Adrenal gland (tissue), 12 donors: ENCODE results near the gene AKIP1. TPM values are rescaled to one million over a fixed set of nuclear protein-coding genes. Genes with fewer than 3 reads are reported as not detected.

Experiments used
- DNase-seq, 7 donors: peaks; one replicate each; pipeline ENCODE4 v3.0.0-alpha.2; 2019 to 2020
- H3K27ac ChIP-seq, 5 donors: fragments of 200-600 bp; sonication (generic) in 4 of 5; 1 replicate in 3 of 5; 2 replicates in 2 of 5; pipeline versions ENCODE4 v1.5.1 to v1.8.0; 2016 to 2020; ENCODE audit warnings: mild to moderate bottlenecking in 1 of 5
- H3K27me3 ChIP-seq: fragments of 200-600 bp; 2 replicates; pipeline ENCODE4 v1.8.0; 2021
- H3K36me3 ChIP-seq, 2 donors: fragments of 200-600 bp; replicated peaks in 1 of 2; 1 replicate in 1 of 2; 2 replicates in 1 of 2; pipeline versions ENCODE4 v1.5.1 to v1.8.0; 2018 to 2022
- H3K4me1 ChIP-seq, 2 donors: fragments of 200-600 bp; replicated peaks in 1 of 2; 1 replicate in 1 of 2; 2 replicates in 1 of 2; pipeline versions ENCODE4 v1.5.1 to v1.8.0; 2018 to 2021
- H3K4me3 ChIP-seq, 4 donors: fragments of 200-600 bp; sonication (generic) in 3 of 4; one replicate each; pipeline ENCODE4 v1.5.1; 2016 to 2018
- H3K9me3 ChIP-seq, 3 donors: fragments of 200-600 bp; sonication (generic) in 1 of 3; replicated peaks in 1 of 3; 1 replicate in 2 of 3; 2 replicates in 1 of 3; pipeline versions ENCODE4 v1.5.1 to v1.8.0; 2016 to 2021
- POLR2A ChIP-seq, 2 donors: fragments of 450-650 bp; IDR thresholded peaks; one replicate each; pipeline ENCODE4 v1.6.1; 2017; ENCODE audit warnings: antibody characterized with exemption in 2 of 2, mild to moderate bottlenecking in 2 of 2, moderate library complexity in 1 of 2
- WGBS, 4 donors: extraction: QIAGEN DNeasy Blood & Tissue Kit in 2 of 4; methylation state at CpG; one replicate each; pipeline versions ENCODE4 v1.1.5 to v1.1.7; 2013 to 2017; 5-methylcytosine and 5-hydroxymethylcytosine counted together
- intact Hi-C, 2 donors: fragments of 100-400 bp; cut with DNase I; formaldehyde crosslinking; loops; one replicate each; pipeline versions ENCODE4 v1.14.1 to v1.15.0; 2022 to 2023
- polyA plus RNA-seq, 3 donors: library from polyadenylated mRNA; stranded (reverse); fragments of 200-250 nt in 2 of 3; fragments of 350-450 nt in 1 of 3; fragmentation: Illumina TruSeq in 1 of 3; extraction: RNeasy Lipid Tissue Mini Kit (QIAGEN cat#74804) in 1 of 3; gene quantifications; one replicate each; pipeline ENCODE4 v1.2.3, GENCODE V29; 2013 to 2014
- total RNA-seq, 9 donors: library from RNA; depleted of rRNA in 4 of 9; stranded (reverse); fragments of >200 nt in 4 of 9; fragments of 120-200 nt in 1 of 9; fragmentation: NEBNext Ultra II Directional in 1 of 9; extraction: Animal tissue kit (Norgen Biotek cat#: 25700) in 1 of 9; gene quantifications; one replicate each; pipeline versions ENCODE4 v1.1.0 to v1.2.4, GENCODE V29; 2013 to 2023
- TF ChIP-seq, protein P1 (sequence below), 6 experiments: fragments of 450-650 bp in 4 of 6; fragments of 200-600 bp in 2 of 6; sonication (generic) in 1 of 6; IDR thresholded peaks; 1 replicate in 5 of 6; 2 replicates in 1 of 6; pipeline versions ENCODE4 v1.5.1 to v1.8.0; 2016 to 2021; ENCODE audit warnings: antibody characterized with exemption in 6 of 6, mild to moderate bottlenecking in 2 of 6, moderate library complexity in 1 of 6
- donor health status: healthy with polysubstance abuse.
- donor health status: Bipolar disorder and iron deficiency.
- donor health status: DM: yes; HTN: yes; CAD: no.
- donor health status: DM: no; HTN: no; CAD: no.
- donor health status: DM: no; HTN: no; CAD: no.
- donor health status: DM: yes; HTN: yes; CAD: no.

AKIP1 gene
- total and polyA plus RNA-seq, 12 donors, result 18.1 to 52.9 (median 37.3) TPM

DNA sequence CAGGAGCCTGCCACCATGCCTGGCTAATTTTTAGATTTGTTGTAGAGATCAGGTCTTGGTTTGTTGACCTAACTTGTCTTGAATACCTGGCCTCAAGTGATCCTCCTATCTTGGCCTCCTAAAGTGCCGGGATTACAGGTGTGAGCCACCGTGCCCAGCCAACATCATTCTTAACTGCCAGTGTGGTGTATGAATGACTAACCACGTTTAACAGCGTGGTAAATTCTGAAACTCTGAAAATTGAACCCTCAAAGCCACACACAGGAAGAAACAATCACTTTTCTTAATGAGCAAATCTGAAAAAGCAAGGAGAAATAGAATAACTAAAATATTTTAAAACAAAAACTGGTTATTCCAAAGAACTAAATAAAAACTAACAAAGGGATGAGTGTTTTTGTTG lies 45.9 kb downstream of the AKIP1 start:
- H3K27ac ChIP-seq, result no peak overlapping the region
- peaks cover 10 to 19% of the 10 kb centered on the region in 2 donors for H3K4me1 ChIP-seq
- 73 to 86% (median 80%) methylated on average over 4 of the region's 4 CpGs for WGBS, 4 donors
- no peak for TF ChIP-seq POLR2A (IDR thresholded peaks at IDR 0.05)
- TF ChIP-seq, protein P1, sequence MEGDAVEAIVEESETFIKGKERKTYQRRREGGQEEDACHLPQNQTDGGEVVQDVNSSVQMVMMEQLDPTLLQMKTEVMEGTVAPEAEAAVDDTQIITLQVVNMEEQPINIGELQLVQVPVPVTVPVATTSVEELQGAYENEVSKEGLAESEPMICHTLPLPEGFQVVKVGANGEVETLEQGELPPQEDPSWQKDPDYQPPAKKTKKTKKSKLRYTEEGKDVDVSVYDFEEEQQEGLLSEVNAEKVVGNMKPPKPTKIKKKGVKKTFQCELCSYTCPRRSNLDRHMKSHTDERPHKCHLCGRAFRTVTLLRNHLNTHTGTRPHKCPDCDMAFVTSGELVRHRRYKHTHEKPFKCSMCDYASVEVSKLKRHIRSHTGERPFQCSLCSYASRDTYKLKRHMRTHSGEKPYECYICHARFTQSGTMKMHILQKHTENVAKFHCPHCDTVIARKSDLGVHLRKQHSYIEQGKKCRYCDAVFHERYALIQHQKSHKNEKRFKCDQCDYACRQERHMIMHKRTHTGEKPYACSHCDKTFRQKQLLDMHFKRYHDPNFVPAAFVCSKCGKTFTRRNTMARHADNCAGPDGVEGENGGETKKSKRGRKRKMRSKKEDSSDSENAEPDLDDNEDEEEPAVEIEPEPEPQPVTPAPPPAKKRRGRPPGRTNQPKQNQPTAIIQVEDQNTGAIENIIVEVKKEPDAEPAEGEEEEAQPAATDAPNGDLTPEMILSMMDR (IDR thresholded peaks at IDR 0.05), result no peak
- H3K9me3 ChIP-seq, result no peaks in the 10 kb centered on the region
- intact Hi-C loops, result loop anchor here in 1 of 2 donors (5.0 kb wide), 1 partner anchor 40 kb away; no protein-coding TSS in a partner anchor
- H3K4me3 ChIP-seq, result no peak overlapping the region
- peaks cover 0 to 39% of the 10 kb centered on the region in 2 donors for H3K36me3 ChIP-seq
- no peak for DNase-seq
- H3K27me3 ChIP-seq, result no peaks in the 10 kb centered on the region

DNA sequence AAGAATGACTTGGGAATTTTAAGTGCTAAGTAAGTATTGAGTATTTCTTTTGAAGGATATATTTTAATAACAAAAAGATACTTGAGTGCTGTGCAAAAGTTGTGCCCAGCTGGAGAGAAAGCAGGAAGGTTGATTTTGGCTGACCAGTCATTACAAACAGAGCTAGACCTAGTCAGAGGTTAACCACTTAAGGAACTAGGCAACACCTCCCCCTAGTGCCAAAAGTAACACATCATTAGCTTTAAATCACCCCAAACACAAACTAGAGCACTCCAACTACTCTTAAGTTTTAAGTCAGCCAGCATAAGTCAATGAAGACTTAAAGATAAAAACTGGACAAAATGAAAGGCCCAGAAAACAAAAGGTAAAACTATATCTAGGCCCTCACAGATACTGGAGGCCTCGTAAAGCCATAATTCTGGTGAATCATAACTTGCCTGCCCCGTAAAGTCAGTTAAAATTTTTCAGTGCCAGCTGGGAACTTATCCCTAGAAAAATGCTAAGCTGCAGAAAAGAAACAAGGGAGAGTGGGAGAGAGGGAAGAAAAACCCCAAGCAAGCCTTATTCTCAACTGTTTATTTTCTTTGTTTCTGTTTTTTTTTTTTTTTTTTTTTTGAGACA lies 48.7 kb downstream of the AKIP1 start:
- H3K4me3 ChIP-seq, result no peak overlapping the region
- TF ChIP-seq, protein P1 (IDR thresholded peaks at IDR 0.05), result peak in 5 of 6 experiments; percentile 14 to 58 (median 55)
- no peak for TF ChIP-seq POLR2A (IDR thresholded peaks at IDR 0.05)
- H3K36me3 ChIP-seq, result peaks cover 0 to 14% of the 10 kb centered on the region in 2 donors
- H3K27me3 ChIP-seq, result no peaks in the 10 kb centered on the region
- DNase-seq, result peak in 4 of 7 donors; percentile 25 to 49 (median 29)
- H3K9me3 ChIP-seq, result no peaks in the 10 kb centered on the region
- intact Hi-C loops, result loop anchor here in 1 of 2 donors (5.0 kb wide), 2 partner anchors 42 to 272 kb away; no protein-coding TSS in a partner anchor
- peak overlapping the region; percentile 16 to 72 (median 45) for H3K27ac ChIP-seq
- 6 to 36% (median 20%) methylated on average over 2 of the region's 2 CpGs for WGBS, 4 donors
- peaks cover 19 to 37% of the 10 kb centered on the region in 2 donors for H3K4me1 ChIP-seq

DNA sequence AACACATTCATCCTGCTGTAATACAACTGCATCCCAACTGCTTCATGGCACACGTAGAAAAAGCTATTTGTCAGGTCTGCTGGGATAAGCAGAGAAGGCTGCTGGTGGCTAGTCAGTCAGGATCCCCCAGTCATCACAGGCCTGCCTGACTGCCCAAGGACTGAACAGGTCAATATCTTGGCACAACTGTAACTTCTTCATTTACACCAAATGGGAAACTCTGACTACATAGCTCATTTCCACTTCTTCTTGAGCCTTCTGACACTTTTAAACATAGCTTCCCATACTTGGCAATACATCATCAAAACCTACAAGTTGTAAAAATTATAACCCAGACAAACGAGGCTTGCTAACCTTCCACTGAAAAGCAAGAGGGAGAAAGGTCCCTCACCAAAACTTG lies 50.4 kb downstream of the AKIP1 start:
- H3K36me3 ChIP-seq, result no peaks in the 10 kb centered on the region
- no peak for TF ChIP-seq POLR2A (IDR thresholded peaks at IDR 0.05)
- TF ChIP-seq, protein P1 (IDR thresholded peaks at IDR 0.05), result no peak
- intact Hi-C loops, result loop anchor here in 1 of 2 donors (5.0 kb wide), 1 partner anchor 274 kb away; no protein-coding TSS in a partner anchor
- H3K27me3 ChIP-seq, result no peaks in the 10 kb centered on the region
- H3K4me1 ChIP-seq, result peaks cover 27 to 46% of the 10 kb centered on the region in 2 donors
- no peak for DNase-seq
- no peak overlapping the region for H3K4me3 ChIP-seq
- no peaks in the 10 kb centered on the region for H3K9me3 ChIP-seq
- no peak overlapping the region for H3K27ac ChIP-seq
- WGBS, 4 donors, result 45 to 63% (median 52%) methylated on average over 2 of the region's 2 CpGs

DNA sequence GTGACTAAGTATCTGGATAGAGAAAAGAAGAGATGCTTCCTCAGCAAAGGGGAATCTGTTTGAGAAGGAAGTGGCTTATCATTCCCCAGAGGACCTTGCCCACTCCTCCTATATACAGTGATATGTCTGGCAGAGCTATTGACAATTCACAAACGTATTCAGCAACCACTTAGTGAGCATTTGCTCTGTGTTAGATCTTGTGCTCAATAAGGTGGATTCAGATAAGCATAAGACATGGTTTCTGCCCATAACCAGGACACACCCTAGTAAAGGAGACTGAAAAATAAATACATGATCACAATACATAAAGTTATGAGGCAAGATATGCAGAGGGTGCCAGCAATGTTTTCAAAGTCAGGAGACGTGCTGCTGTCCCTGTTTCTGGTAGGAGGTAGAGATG lies 51.9 kb downstream of the AKIP1 start:
- peaks cover 27 to 42% of the 10 kb centered on the region in 2 donors for H3K4me1 ChIP-seq
- no peak for DNase-seq
- H3K27ac ChIP-seq, result peak overlapping the region in 3 of 5 donors; percentile 12 to 95 (median 33)
- H3K4me3 ChIP-seq, result peak overlapping the region in 1 of 4 donors; percentile 75
- WGBS, 4 donors, result 22 to 26% (median 24%) methylated on average over 2 of the region's 2 CpGs
- intact Hi-C loops, result loop anchor here in 1 of 2 donors (5.0 kb wide), 1 partner anchor 276 kb away; no protein-coding TSS in a partner anchor
- TF ChIP-seq, protein P1 (IDR thresholded peaks at IDR 0.05), result no peak
- TF ChIP-seq POLR2A (IDR thresholded peaks at IDR 0.05), result no peak
- H3K36me3 ChIP-seq, result no peaks in the 10 kb centered on the region
- H3K27me3 ChIP-seq, result no peaks in the 10 kb centered on the region
- H3K9me3 ChIP-seq, result no peaks in the 10 kb centered on the region
